ENCODE measurements around the gene FBN2. TPM values are rescaled to one million over a fixed set of nuclear protein-coding genes. Genes with fewer than 3 reads are reported as not detected.

The FBN2 gene
- total RNA-seq, 1 experiment from 2014 or later, result 0.08 TPM

- Histone ChIP-seq H3K27ac (ENCODE audit: low read length) (no peak overlapping the region), H3K4me1 (ENCODE audit: control insufficient read depth, insufficient read depth, low read length) (no peaks in the 10 kb centered on the region), H3K4me3 (ENCODE audit: low read depth in 2 of 2, low read length in 2 of 2) (no peak overlapping the region), H3K27me3 (ENCODE audit: control insufficient read depth, insufficient read depth, low read length) (no peaks in the 10 kb centered on the region), H3K9me3 (ENCODE audit: control insufficient read depth, insufficient read depth, low read depth, low read length) (no peaks in the 10 kb centered on the region), H3K36me3 (ENCODE audit: control insufficient read depth, insufficient read depth, low read length) (no peaks in the 10 kb centered on the region)
- ChIA-PET POLR2A (no interaction called here), CTCF (no interaction called here)
- DNase-seq (ENCODE audit: low read depth, low spot score), result no peak
- ATAC-seq, result no peak
- intact Hi-C loops (cut with micrococcal nuclease; ENCODE audit: unreplicated experiment) (no loop called here), in situ Hi-C loops (cut with HindIII; ENCODE audit: low pct_unique_long_range_greater_than_20kb, low sequenced_read_pairs) (no loop called here)
- TF ChIP-seq POLR2AphosphoS5 (IDR thresholded peaks at IDR 0.05; ENCODE audit: low read depth, low read length) (no peak), REST (IDR thresholded peaks at IDR 0.05; ENCODE audit: insufficient read depth in 1 of 2, low read depth in 2 of 2, low read length in 1 of 2) (no peak), TCF7L2 (IDR thresholded peaks at IDR 0.05; ENCODE audit: low read depth, low read length) (no peak), SIN3A (IDR thresholded peaks at IDR 0.05; ENCODE audit: borderline replicate concordance, insufficient read depth, low read depth, low read length) (no peak)
- BruUV-seq (replicated peaks), result no TSS peak
Observed at GRCh38 chr5:128220841-128221240, 317.2 kb downstream of the FBN2 start.

- intact Hi-C loops (cut with micrococcal nuclease; ENCODE audit: unreplicated experiment) (no loop called here), in situ Hi-C loops (cut with HindIII; ENCODE audit: low pct_unique_long_range_greater_than_20kb, low sequenced_read_pairs) (no loop called here)
- ATAC-seq (no peak), DNase-seq (ENCODE audit: low read depth, low spot score) (no peak)
- no peak for TF ChIP-seq SIN3A (IDR thresholded peaks at IDR 0.05; ENCODE audit: borderline replicate concordance, insufficient read depth, low read depth, low read length)
- no peak for TF ChIP-seq TCF7L2 (IDR thresholded peaks at IDR 0.05; ENCODE audit: low read depth, low read length)
- BruUV-seq (replicated peaks), result no TSS peak
- Histone ChIP-seq H3K36me3 (ENCODE audit: control insufficient read depth, insufficient read depth, low read length) (no peaks in the 10 kb centered on the region), H3K4me1 (ENCODE audit: control insufficient read depth, insufficient read depth, low read length) (no peaks in the 10 kb centered on the region; the same call in 1 of the 2 replicates), H3K27me3 (ENCODE audit: control insufficient read depth, insufficient read depth, low read length) (no peaks in the 10 kb centered on the region), H3K9me3 (ENCODE audit: control insufficient read depth, insufficient read depth, low read depth, low read length) (no peaks in the 10 kb centered on the region), H3K27ac (ENCODE audit: low read length) (no peak overlapping the region), H3K4me3 (ENCODE audit: low read depth in 2 of 2, low read length in 2 of 2) (no peak overlapping the region)
- ChIA-PET CTCF (no interaction called here), POLR2A (no interaction called here)
Observed at GRCh38 chr5:128216860-128217531, 321.0 kb downstream of the FBN2 start.

GRCh38 chr5:128216285-128216684, 321.8 kb downstream of the FBN2 start:
- ATAC-seq, result no peak

More at GRCh38 chr5:128216285-128216684, 321.8 kb downstream of the FBN2 start:
- Histone ChIP-seq H3K4me1 (ENCODE audit: control insufficient read depth, insufficient read depth, low read length) (no peaks in the 10 kb centered on the region; the same call in 1 of the 2 replicates), H3K4me3 (ENCODE audit: low read depth in 2 of 2, low read length in 2 of 2) (no peak overlapping the region), H3K27ac (ENCODE audit: low read length) (no peak overlapping the region), H3K36me3 (ENCODE audit: control insufficient read depth, insufficient read depth, low read length) (no peaks in the 10 kb centered on the region), H3K9me3 (ENCODE audit: control insufficient read depth, insufficient read depth, low read depth, low read length) (no peaks in the 10 kb centered on the region), H3K27me3 (ENCODE audit: control insufficient read depth, insufficient read depth, low read length) (no peaks in the 10 kb centered on the region)
- CTCF ChIA-PET, result no interaction called here
- no TSS peak for BruUV-seq (replicated peaks)
- TF ChIP-seq TCF7L2 (IDR thresholded peaks at IDR 0.05; ENCODE audit: low read depth, low read length), result no peak
- TF ChIP-seq SIN3A (IDR thresholded peaks at IDR 0.05; ENCODE audit: borderline replicate concordance, insufficient read depth, low read depth, low read length), result no peak
- TF ChIP-seq POLR2AphosphoS5 (IDR thresholded peaks at IDR 0.05; ENCODE audit: low read depth, low read length), result no peak
- TF ChIP-seq REST (IDR thresholded peaks at IDR 0.05; ENCODE audit: insufficient read depth in 1 of 2, low read depth in 2 of 2, low read length in 1 of 2), result no peak
- TF ChIP-seq CTCF (IDR thresholded peaks at IDR 0.05), result no peak
- in situ Hi-C loops (cut with HindIII; ENCODE audit: low pct_unique_long_range_greater_than_20kb, low sequenced_read_pairs) (no loop called here), intact Hi-C loops (cut with micrococcal nuclease; ENCODE audit: unreplicated experiment) (no loop called here)
- POLR2A ChIA-PET, result no interaction called here
- no peak for DNase-seq (ENCODE audit: low read depth, low spot score)
